ENCODE measurements around the gene SLCO1A2.

Gene SLCO1A2

DNA sequence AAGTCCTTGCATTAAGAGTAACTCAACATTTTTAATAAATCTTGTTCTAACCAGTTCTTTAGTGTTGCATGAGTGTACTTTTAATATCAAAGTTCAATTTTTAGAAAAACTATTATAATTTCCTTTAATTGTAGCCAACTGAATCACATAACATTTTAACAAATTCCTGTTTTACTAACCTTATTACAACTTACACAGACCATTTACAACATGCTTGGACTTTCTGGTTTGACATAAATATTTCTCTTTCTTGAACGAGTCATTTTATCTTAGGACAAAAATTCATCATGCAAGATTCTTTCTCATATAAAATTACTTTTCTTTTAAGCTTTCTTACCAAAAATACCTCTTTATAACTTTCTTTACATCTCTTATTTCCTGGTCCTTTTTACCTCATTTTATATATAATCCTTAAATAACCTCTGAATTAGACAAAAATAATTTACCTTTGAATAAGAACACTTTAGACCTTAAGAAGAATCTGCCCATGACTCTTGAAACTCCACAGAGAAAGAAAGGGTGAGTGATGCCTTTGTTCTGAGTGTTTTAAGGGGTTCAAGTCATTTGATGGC is 3.9 kb downstream of the SLCO1A2 start:
- no peak for DNase-seq (ENCODE audit: low read depth in 2 of 3, low spot score in 1 of 3)

DNA sequence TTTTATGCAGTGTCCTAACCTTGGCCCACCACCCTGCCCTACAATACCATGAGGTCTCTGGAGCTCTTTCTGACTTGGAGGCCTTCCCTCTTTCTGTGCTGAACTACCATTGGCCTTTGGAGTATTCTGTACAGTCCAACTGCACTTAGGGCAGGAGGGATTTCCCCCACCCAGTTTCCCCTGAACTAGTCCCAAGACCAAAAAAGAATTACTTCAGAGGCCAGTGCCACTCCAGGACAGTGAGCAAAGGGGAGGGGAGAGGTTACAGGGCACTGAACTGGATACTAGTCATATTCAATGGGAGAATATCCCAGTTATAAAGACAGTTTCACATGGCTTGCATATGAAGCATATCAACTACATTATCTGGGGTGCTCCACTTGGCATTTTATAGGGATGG is 6.1 kb downstream of the SLCO1A2 start:
- no peak for DNase-seq (ENCODE audit: low read depth in 2 of 3, low spot score in 1 of 3)

DNA sequence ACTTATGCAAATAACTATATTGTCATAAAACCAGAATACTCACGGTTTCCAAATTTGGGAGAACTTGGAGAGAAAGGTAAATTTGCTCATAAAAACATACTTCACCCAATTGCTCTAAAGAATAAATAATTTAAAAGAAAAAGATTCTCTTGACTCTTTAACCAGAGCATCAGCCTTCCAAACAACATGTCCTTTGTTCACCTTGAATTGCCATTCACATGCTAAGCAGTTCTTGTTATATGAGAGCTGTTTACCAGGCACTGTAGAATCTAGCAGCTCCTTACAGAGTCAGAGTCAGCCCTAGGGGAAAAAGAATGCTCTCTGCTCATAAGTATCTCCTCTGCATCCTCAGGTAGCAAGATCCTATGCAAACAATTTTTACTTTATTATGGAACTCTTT is 10.2 kb downstream of the SLCO1A2 start:
- no peak for DNase-seq (ENCODE audit: low read depth in 2 of 3, low spot score in 1 of 3)

GRCh38 chr12:21323736-21324135 is 11.0 kb downstream of the SLCO1A2 start:
- no peak for DNase-seq (ENCODE audit: low read depth in 2 of 3, low spot score in 1 of 3)

DNA sequence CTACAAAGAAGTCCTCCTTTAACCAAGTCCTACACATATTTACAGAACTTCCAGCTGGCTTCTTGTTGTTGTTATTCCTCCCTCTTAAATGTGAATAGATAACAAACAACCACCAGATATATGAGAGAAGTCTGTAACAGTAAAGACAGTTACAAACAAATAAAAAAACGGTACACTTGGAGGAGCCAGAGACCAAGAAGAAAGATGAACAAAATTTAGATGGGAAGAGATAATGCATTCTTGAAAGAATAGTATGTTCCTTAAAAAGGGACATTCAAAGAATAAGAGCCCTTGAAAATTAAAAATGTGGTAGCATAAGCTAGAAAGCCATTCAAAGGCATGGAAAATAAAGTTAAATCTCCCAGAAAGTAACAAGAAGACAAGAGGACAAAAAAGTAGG is 25.9 kb downstream of the SLCO1A2 start:
- no peak for DNase-seq (ENCODE audit: low read depth in 2 of 3, low spot score in 1 of 3)

DNA sequence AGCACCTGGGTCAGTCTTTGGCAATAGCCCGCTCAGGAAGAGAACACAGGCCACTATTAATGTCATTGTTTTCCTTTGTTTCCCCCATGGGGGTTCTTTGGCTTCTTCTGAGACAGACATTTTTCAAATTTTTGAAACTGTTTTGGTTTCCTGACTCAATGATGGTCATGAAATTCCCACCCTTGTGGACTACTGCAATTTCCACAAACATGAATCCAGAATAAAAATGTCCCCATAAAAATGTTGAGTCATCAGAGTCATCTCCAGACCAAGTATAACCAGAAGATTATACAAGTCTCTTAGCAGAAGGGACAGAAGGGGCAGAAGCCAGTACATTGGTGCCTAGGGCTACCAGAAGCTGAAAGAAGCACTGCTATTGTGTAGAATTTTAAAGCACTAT is 29.1 kb downstream of the SLCO1A2 start:
- DNase-seq (ENCODE audit: low read depth in 2 of 3, low spot score in 1 of 3), result no peak

DNA sequence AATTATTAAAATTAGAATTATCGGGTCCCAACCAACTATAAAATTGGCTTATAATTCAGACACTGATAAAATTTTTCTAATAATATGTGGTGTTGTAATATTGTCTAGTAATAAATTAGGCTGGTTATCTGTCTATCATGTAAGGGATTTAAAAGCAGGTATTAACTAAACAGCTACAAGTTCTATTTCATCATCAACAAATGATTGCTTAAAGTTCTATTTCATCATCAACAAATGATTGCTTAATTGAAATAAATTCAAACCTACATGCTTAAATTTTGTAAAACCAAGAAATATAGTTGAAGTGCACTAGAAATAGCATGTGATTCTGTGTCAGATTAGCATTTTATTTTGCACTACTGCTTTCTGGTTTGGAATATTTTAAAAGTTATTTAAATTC is 34.1 kb downstream of the SLCO1A2 start:
- no peak for DNase-seq (ENCODE audit: low read depth in 2 of 3, low spot score in 1 of 3)

GRCh38 chr12:21296751-21297406 is 37.8 kb downstream of the SLCO1A2 start:
- DNase-seq (ENCODE audit: low read depth in 2 of 3, low spot score in 1 of 3), result no peak

DNA sequence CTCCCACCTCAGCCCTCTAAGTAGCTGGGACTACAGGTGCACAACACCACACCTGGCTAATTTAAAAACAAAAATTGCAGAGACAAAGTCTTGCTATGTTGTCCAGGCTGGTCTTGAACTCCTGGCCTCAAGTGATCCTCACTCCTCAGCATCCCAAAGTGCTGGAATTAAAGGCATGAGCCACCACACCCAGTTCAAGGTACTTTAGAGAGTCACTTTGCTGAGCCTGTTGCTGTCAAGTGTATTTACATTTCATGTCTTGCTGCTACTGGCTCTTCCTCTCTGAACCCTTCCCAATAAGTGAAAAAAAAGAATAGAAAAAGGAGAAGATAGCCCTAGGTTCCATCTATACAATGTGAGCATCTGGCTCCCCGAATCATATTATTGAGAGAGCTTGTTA is 38.4 kb downstream of the SLCO1A2 start:
- DNase-seq (ENCODE audit: low read depth in 2 of 3, low spot score in 1 of 3), result no peak

DNA sequence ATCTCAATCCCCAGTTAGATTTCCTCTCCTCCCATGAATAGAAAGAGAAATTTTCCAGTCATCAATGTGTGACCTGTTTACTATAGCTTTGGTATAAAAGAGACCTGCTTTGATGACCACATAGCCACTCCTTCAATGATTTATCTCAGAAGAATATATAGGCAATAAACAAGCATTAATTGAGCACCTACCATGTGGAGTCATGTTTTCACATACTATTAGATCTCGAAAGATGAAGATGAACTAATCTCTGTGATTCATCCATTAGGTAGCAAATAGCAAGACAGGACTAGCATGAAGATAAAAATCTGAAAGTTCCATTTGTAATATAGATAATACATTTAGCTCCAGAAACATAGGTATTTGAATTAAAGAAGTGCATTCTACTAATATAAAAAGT is 40.5 kb downstream of the SLCO1A2 start:
- no peak for DNase-seq (ENCODE audit: low read depth in 2 of 3, low spot score in 1 of 3)

GRCh38 chr12:21292111-21292510 is 42.6 kb downstream of the SLCO1A2 start:
- DNase-seq (ENCODE audit: low read depth in 2 of 3, low spot score in 1 of 3), result no peak

DNA sequence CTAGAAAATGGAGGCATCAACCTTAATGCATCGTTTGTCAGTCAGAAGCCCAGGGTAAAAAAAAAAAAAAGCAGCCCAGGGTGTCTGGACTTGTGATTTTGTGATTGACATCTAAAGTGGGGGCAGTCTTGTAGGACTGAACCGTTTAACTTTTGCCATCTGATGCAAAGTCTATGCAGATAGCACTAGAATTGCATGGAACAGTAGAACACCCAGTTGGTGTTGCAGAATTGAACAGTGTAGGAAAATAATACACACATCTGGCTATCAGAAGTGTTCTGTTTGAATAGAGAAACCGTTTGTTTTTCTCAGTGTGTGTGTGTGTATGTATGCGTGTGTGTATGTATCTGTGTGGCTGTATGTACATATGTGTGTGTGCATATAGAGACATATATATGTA is 45.0 kb downstream of the SLCO1A2 start:
- no peak for DNase-seq (ENCODE audit: low read depth in 2 of 3, low spot score in 1 of 3)

GRCh38 chr12:21276826-21277225 is 57.9 kb downstream of the SLCO1A2 start:
- no peak for DNase-seq (ENCODE audit: low read depth in 2 of 3, low spot score in 1 of 3)

DNA sequence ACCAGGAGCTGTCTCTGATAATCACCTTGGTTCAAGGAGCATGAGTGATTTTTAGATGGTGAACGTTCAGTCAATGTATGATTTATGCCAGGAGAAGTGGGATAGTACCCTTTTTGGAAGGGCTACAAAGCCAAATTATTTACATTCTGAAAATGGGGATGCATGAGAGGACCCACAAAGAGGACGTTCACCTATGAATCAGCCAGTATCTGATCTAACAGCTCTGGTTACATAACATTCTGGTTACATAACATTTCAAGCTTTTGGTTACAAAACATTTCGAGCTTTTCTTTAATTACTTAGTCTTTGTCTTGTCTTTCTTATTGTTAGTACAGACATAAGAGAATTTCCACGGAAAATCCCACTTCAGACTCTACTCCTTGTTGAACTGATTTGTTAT is 68.8 kb downstream of the SLCO1A2 start:
- DNase-seq (ENCODE audit: low read depth in 2 of 3, low spot score in 1 of 3), result no peak

- no peak for DNase-seq (ENCODE audit: low read depth in 2 of 3, low spot score in 1 of 3)
Measured at GRCh38 chr12:21264232-21264631, 70.5 kb downstream of the SLCO1A2 start.

DNA sequence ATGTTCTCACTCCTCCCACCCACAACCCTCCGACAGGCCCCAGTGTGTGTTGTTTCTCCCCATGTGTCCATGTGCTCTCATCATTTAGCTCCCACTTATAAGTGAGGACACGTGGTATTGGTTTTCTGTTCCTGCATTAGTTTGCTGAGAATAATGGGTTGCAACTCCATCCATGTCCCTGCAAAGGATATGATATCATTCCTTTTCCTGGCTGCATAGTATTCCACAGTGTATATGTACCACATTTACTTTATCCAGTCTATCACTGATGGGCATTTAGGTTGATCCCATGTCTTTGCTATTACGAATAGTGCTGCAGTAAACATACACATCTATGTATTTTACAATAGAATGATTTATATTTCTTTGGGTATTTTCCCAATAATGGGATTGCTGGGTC is 77.5 kb downstream of the SLCO1A2 start:
- no peak for DNase-seq (ENCODE audit: low read depth in 2 of 3, low spot score in 1 of 3)

DNA sequence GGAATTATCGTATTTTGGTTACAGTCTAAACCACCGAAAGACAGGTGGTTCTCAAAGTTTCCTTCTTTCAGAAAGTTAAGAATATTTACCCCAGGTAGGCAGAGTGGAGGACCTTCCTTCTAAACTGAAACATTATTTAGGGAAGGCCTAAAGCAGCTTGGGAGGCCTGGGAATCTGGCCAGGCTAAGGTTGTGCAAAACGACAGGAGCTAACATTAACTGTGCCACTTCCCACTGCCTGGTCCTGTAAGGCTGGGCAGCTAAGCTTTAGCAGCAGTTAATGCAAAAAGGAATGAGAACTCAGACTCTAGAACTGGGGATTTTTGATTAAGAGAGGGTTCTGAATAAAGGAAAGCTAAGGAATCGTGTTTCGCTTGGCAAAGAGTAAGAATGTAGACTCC is 82.6 kb downstream of the SLCO1A2 start:
- no peak for DNase-seq (ENCODE audit: low read depth in 2 of 3, low spot score in 1 of 3)

- no peak for DNase-seq (ENCODE audit: low read depth in 2 of 3, low spot score in 1 of 3)
Measured at GRCh38 chr12:21248679-21249078, 86.0 kb downstream of the SLCO1A2 start.

- DNase-seq (ENCODE audit: low read depth in 2 of 3, low spot score in 1 of 3), result no peak
Measured at GRCh38 chr12:21239866-21240265, 94.9 kb downstream of the SLCO1A2 start.

DNA sequence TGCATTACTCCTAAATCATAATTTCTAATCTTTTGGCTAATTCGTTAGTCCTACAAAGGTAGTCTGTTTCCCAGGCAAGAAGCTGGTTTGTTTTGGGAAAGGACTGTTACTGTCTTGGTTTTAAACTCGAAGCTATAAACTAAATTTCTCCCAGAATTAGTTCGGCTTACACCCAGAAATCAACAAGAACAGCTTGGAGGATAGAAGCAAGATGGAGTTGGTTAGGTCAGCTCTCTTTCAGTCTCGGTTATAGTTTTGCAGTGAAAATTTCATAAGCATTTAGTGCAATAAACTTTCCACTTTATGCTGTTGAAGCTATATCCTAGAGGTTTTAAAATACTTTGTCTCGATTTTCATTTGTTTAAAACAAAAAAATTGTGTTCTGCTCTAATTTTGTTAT is 100.3 kb downstream of the SLCO1A2 start:
- no peak for DNase-seq (ENCODE audit: low read depth in 2 of 3, low spot score in 1 of 3)

- no peak for DNase-seq (ENCODE audit: low read depth in 2 of 3, low spot score in 1 of 3)
Measured at GRCh38 chr12:21223930-21224329, 110.8 kb downstream of the SLCO1A2 start.

- DNase-seq (ENCODE audit: low read depth in 2 of 3, low spot score in 1 of 3), result no peak
Measured at GRCh38 chr12:21221778-21222177, 112.9 kb downstream of the SLCO1A2 start.

DNA sequence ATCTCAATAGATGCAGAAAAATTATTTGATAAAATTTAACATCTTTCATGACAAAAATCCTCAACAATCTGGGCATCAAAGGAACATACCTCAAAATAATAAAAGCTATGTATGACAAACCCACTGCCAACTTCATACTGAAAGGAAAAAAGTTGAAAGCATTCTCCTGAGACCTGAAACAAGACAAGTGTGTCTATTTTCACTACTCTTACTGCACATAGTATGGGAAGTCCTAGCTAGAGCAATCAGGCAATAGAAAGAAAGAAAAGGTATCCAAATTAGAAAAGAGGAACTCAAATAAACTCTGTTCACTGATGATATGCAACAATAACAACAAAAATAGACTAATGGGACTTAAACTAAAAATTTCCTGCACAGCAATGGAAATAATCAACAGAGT is 113.6 kb downstream of the SLCO1A2 start:
- DNase-seq (ENCODE audit: low read depth in 2 of 3, low spot score in 1 of 3), result no peak
